Measurements from ENCODE around the gene SYCP3. TPM values are rescaled to one million over a fixed set of nuclear protein-coding genes. Genes with fewer than 3 reads are reported as not detected.
A peak's percentile ranks its signal among the peaks of the same experiment; 100 is the strongest.

The SYCP3 gene
- total and polyA plus RNA-seq, 2 of the 13 experiments (the other 11 are each of a cell fraction or from before 2014, with no cell fraction given): not detected

- TF ChIP-seq SMARCC2 (IDR thresholded peaks at IDR 0.05) (no peak), MATR3 (CRISPR knock-in tag; IDR thresholded peaks at IDR 0.05) (no peak), ZNF790 (CRISPR knock-in tag; IDR thresholded peaks at IDR 0.05; ENCODE audit: borderline replicate concordance) (no peak), HNRNPL (IDR thresholded peaks at IDR 0.05; ENCODE audit: low read depth, low read length) (no peak), ZNF652 (CRISPR knock-in tag; IDR thresholded peaks at IDR 0.05; ENCODE audit: borderline replicate concordance, low read depth) (no peak), ZNF564 (CRISPR knock-in tag; IDR thresholded peaks at IDR 0.05) (peak; percentile 90), BRCA1 (CRISPR knock-in tag; IDR thresholded peaks at IDR 0.05) (no peak), TBP (CRISPR knock-in tag; IDR thresholded peaks at IDR 0.05) (no peak), ZNF276 (CRISPR knock-in tag; IDR thresholded peaks at IDR 0.05; ENCODE audit: low read depth) (0 out of 2 replicates have a peak, but pooled peaks have one; percentile 24), PAWR (CRISPR knock-in tag; IDR thresholded peaks at IDR 0.05; ENCODE audit: borderline replicate concordance) (no peak), SKI (IDR thresholded peaks at IDR 0.05; ENCODE audit: partially characterized antibody) (peak; percentile 63), ATF1 (CRISPR knock-in tag; IDR thresholded peaks at IDR 0.05) (no peak), RBAK (CRISPR knock-in tag; IDR thresholded peaks at IDR 0.05) (no peak), SNAPC2 (CRISPR knock-in tag; IDR thresholded peaks at IDR 0.05) (peak; percentile 19; the same call in 1 of the 2 replicates), PAF1 (CRISPR knock-in tag; IDR thresholded peaks at IDR 0.05) (no peak), DZIP1 (CRISPR knock-in tag; IDR thresholded peaks at IDR 0.05) (no peak), SMAD3 (CRISPR knock-in tag; IDR thresholded peaks at IDR 0.05) (0 out of 2 replicates have a peak, but pooled peaks have one; percentile 51), PAXIP1 (CRISPR knock-in tag; conservative IDR thresholded peaks at IDR 0.05) (peak; percentile 55), ZNF782 (CRISPR knock-in tag; IDR thresholded peaks at IDR 0.05; ENCODE audit: borderline replicate concordance) (no peak), ZNF792 (CRISPR knock-in tag; IDR thresholded peaks at IDR 0.05) (no peak), ZNF543 (CRISPR knock-in tag; IDR thresholded peaks at IDR 0.05) (no peak), ZNF230 (CRISPR knock-in tag; IDR thresholded peaks at IDR 0.05) (0 out of 2 replicates have a peak, but pooled peaks have one; percentile 66)
Observed at GRCh38 chr12:101696251-101697196, 42.7 kb downstream of the SYCP3 start (continued).
